HG03103 (cell line): ENCODE results near the gene KAZN.

Experiments used
- ATAC-seq: cut with Tn5 transposase; IDR thresholded peaks from one replicate; pipeline ENCODE4 v1.9.1; 2021; ENCODE audit warnings: low read depth; ENCODE audit not compliant: unreplicated experiment

KAZN gene

GRCh38 chr1:14844356-14844755 lies 245.9 kb downstream of the KAZN start:
- no peak for ATAC-seq

- no peak for ATAC-seq
Measured at GRCh38 chr1:14844923-14845617, 246.6 kb downstream of the KAZN start.

GRCh38 chr1:14845851-14846250 lies 247.4 kb downstream of the KAZN start:
- ATAC-seq, result no peak

- no peak for ATAC-seq
Measured at GRCh38 chr1:14846688-14847087, 248.2 kb downstream of the KAZN start.

GRCh38 chr1:14848203-14848602 lies 249.7 kb downstream of the KAZN start:
- ATAC-seq, result no peak

GRCh38 chr1:14848625-14849024 lies 250.1 kb downstream of the KAZN start:
- ATAC-seq, result no peak

- ATAC-seq, result no peak
Measured at GRCh38 chr1:14849038-14849437, 250.6 kb downstream of the KAZN start.

- no peak for ATAC-seq
Measured at GRCh38 chr1:14850563-14850962, 252.1 kb downstream of the KAZN start.

GRCh38 chr1:14851760-14852159 lies 253.3 kb downstream of the KAZN start:
- ATAC-seq, result no peak

- no peak for ATAC-seq
Measured at GRCh38 chr1:14852291-14852690, 253.8 kb downstream of the KAZN start.

GRCh38 chr1:14853518-14853917 lies 255.0 kb downstream of the KAZN start:
- ATAC-seq, result no peak

GRCh38 chr1:14855268-14855667 lies 256.8 kb downstream of the KAZN start:
- no peak for ATAC-seq

GRCh38 chr1:14855801-14856200 lies 257.3 kb downstream of the KAZN start:
- no peak for ATAC-seq

- ATAC-seq, result no peak
Measured at GRCh38 chr1:14857436-14858195, 259.1 kb downstream of the KAZN start.

- ATAC-seq, result no peak
Measured at GRCh38 chr1:14862114-14862771, 263.8 kb downstream of the KAZN start.

- ATAC-seq, result no peak
Measured at GRCh38 chr1:14865106-14865505, 266.6 kb downstream of the KAZN start.

- no peak for ATAC-seq
Measured at GRCh38 chr1:14866911-14867612, 268.6 kb downstream of the KAZN start.

- ATAC-seq, result no peak
Measured at GRCh38 chr1:14869187-14869586, 270.7 kb downstream of the KAZN start.

- ATAC-seq, result no peak
Measured at GRCh38 chr1:14871218-14871970, 272.9 kb downstream of the KAZN start.

GRCh38 chr1:14872762-14873161 lies 274.3 kb downstream of the KAZN start:
- ATAC-seq, result no peak
